GM06990 (cell line): ENCODE measurements around the gene GABPB2.
A peak's percentile ranks its signal among the peaks of the same experiment; 100 is the strongest.

Experiments
- DNase-seq: peaks from one replicate; pipeline ENCODE4 v3.0.0-alpha.2; 2011; ENCODE audit not compliant: insufficient read length; ENCODE audit errors: extremely low read depth
- H3K27me3 ChIP-seq: replicated peaks from 2 replicates; pipeline ENCODE4 v1.6.0; 2011; ENCODE audit warnings: low read length; ENCODE audit not compliant: control insufficient read depth, insufficient read depth
- H3K36me3 ChIP-seq: 2 replicates; pipeline ENCODE4 v1.5.1; 2011; ENCODE audit warnings: low read length; ENCODE audit not compliant: control insufficient read depth, insufficient read depth
- H3K4me3 ChIP-seq: replicated peaks from 2 replicates; pipeline ENCODE4 v1.5.1; 2011; ENCODE audit warnings: low read depth, mild to moderate bottlenecking, control low read depth, low read length
- TF ChIP-seq, protein P1 (sequence below): IDR thresholded peaks from 2 replicates; pipeline ENCODE4 v1.5.1; 2011; ENCODE audit warnings: low read length, control low read depth, mild to moderate bottlenecking, inconsistent platforms; ENCODE audit not compliant: insufficient read depth, poor library complexity, severe bottlenecking

Gene GABPB2

DNA sequence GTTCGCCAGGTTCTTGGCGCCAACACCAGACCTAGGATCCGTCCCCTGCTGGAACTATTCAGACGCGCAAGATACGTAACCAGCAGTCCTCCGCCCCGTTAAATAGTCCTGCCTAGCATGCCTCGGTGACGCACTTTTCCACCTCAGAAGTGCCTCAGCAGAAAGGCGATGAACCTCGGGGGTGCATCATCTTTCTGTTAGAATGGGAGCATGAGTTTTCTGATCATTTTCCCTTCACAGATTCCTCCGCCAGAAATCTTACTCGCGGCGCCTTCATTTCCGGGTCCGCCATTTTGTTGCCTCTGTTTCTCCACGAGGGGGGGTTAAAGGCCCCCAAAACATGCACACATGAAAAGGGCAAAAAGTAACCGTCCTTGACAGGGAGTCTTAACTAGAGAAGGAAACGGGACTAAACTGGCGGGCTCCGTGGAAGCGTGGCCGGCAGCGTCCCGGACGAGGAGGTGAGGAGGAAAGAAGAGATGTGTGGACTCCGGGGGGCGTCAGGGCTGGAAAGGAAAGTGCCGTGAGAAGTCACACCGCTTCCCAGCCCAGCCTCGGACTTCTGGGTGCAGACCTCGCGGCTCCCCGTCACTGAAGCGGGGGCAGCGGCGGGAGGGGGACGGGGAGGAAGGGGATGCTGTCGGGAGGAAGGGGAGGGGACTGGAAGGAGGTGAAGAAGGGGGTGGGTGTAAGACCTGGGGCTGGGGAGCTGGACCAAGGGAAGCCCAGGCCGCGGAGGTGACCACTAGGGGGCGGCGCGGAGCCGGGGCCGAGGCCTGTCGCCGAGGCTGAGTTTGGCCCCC lies at the start of gene GABPB2:
TSS of gene GABPB2 (plus strand) at position 288 of the 803 bp plus-strand sequence. CDS start 17,429 bp downstream, outside the sequence.
- H3K27me3 ChIP-seq: no peaks in the 10 kb centered on the region
- DNase-seq: peak; percentile 95
- TF ChIP-seq, protein P1, sequence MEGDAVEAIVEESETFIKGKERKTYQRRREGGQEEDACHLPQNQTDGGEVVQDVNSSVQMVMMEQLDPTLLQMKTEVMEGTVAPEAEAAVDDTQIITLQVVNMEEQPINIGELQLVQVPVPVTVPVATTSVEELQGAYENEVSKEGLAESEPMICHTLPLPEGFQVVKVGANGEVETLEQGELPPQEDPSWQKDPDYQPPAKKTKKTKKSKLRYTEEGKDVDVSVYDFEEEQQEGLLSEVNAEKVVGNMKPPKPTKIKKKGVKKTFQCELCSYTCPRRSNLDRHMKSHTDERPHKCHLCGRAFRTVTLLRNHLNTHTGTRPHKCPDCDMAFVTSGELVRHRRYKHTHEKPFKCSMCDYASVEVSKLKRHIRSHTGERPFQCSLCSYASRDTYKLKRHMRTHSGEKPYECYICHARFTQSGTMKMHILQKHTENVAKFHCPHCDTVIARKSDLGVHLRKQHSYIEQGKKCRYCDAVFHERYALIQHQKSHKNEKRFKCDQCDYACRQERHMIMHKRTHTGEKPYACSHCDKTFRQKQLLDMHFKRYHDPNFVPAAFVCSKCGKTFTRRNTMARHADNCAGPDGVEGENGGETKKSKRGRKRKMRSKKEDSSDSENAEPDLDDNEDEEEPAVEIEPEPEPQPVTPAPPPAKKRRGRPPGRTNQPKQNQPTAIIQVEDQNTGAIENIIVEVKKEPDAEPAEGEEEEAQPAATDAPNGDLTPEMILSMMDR: peak; percentile 99
- H3K36me3 ChIP-seq: no peaks in the 10 kb centered on the region
- H3K4me3 ChIP-seq: peak within 1 kb of the TSS; percentile 97

DNA sequence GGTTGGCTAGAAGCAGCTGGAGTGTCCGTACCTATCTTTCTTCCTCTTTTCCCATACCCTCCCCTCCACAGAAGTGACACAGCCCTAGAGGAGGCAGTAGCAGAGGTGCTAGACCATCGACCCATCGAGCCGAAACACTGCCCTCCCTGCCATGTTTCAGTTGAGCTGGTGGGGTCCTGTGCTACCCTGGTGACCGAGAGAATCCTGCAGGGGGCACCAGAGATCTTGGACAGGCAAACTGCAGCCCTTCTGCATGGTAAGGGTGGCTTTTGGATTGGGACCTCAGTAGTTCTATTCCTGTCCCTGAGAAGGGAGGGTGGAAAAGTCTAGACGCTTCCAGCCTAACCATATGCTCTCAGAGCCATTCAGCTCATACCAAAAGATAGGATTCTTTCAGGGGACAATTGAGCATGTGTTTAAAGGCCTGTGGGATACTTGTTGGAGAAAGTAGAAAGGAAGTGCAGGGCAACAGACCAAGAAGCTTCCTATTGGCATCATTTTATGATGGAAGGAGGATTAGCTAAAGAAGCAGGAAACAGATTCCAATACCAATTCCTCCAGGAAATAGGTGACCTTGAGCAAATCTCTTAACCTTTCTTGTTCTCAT lies 45.9 kb upstream of the GABPB2 start:
- Histone ChIP-seq H3K36me3 (peaks cover 7% of the 10 kb centered on the region), H3K27me3 (no peaks in the 10 kb centered on the region), H3K4me3 (no peak overlapping the region)
- DNase-seq: peak; percentile 31
- TF ChIP-seq, protein P1: peak; percentile 82

DNA sequence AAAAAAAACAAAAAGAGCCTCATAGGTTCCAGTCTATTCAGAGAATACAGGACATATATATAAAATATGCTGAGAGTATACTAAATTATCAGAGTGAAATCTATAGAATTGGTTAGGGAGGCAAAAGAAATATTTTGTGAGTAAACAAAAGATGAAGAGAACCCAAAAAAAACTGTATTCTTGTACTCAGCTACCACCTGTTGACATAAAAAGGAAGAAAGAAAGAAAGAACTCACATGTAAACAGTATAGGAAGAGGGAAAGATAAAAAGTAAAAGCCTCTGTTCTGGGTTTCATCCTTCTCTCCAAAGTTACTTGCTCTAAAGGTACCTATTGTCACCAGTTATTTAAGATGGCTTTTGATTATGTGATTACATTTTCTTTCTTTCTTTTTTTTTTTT lies 44.1 kb upstream of the GABPB2 start:
- H3K4me3 ChIP-seq: no peak overlapping the region
- H3K36me3 ChIP-seq: peaks cover 7% of the 10 kb centered on the region
- TF ChIP-seq, protein P1: no peak
- no peaks in the 10 kb centered on the region for H3K27me3 ChIP-seq
- DNase-seq: no peak

DNA sequence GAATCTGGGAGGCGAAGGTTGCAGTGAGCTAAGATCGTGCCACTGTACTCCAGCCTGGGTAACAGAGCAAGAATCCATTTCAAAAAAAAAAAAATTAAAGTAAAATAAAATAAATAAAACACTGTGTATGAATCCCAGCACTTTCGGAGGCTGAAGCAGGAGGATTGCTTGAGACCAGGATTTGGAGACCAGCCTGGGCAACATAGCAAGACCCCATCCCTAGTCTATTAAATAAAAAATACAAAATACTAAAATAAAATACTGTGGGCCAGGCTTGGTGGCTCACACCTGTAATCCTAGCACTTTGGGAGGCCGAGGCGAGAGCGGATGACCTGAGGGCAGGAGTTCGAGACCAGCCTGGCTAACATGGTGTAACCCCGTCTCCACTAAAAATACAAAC lies 38.4 kb upstream of the GABPB2 start:
- H3K36me3 ChIP-seq: peaks cover 11% of the 10 kb centered on the region
- H3K27me3 ChIP-seq: no peaks in the 10 kb centered on the region
- no peak overlapping the region for H3K4me3 ChIP-seq
- TF ChIP-seq, protein P1: no peak
- no peak for DNase-seq

DNA sequence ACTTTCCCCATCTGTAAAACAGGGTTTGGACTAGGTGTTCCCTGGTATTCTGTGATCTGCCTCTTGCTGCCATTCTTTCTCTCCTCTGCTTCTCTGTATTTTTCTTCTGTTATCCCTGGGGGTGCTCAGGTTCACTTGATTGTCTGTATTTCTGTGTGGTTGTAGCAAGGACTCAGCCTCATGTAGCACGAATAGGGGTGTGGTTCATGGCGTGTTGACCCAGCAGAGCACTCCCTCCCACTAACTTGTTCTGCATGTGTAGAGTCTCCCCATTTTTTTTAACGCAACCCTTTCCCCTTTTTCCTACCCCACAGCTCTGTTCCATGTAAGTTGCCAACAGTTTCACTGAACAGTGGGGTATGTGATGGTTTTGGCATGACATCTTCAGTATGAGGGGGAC lies 35.4 kb upstream of the GABPB2 start:
- Histone ChIP-seq H3K36me3 (peaks cover 6% of the 10 kb centered on the region), H3K4me3 (no peak overlapping the region), H3K27me3 (no peaks in the 10 kb centered on the region)
- no peak for DNase-seq
- TF ChIP-seq, protein P1: no peak

DNA sequence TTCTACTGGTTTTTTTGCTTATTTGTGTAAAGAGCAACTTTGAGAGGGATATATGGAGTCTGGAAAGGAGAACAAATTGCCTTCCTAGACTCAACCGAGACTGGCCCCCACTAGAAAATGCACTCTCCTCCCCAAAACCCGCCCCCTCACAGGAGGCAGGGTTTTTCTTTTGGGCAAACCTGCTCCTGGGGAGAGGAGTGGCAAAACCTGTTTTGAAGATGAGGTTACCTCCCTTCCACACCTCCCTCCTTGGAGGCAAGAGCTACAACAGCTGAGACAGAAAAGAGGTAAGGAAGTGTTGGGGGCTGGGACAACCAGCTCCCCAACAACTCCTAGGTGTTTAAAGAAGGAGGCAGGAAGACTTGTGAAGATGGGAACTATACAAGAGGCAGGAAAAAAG lies 34.2 kb upstream of the GABPB2 start, which contains the start of gene BNIPL:
TSS of gene BNIPL (plus strand) at position 231 of the 400 bp plus-strand sequence. CDS start at position 371, 140 bp downstream.
- Histone ChIP-seq H3K4me3 (no peak within 1 kb of the TSS), H3K36me3 (peaks cover 6% of the 10 kb centered on the region), H3K27me3 (no peaks in the 10 kb centered on the region)
- no peak for DNase-seq
- TF ChIP-seq, protein P1: no peak
